IPS-20b (cell line): ENCODE measurements around the gene TRIM54.
A peak's percentile ranks its signal among the peaks of the same experiment; 100 is the strongest.
"Not testable (repeated sequence)": the region's sequence is repeated elsewhere in the genome, so short reads cannot be mapped to it uniquely, and the experiment has no call there.

Experiments used
- H3K27ac ChIP-seq: one replicate; pipeline ENCODE4 v1.5.1; 2013; ENCODE audit warnings: low read length
- H3K27me3 ChIP-seq: 2 replicates; pipeline ENCODE4 v1.6.1; 2013; ENCODE audit warnings: mild to moderate bottlenecking, low read length, inconsistent platforms; ENCODE audit not compliant: insufficient read depth
- H3K36me3 ChIP-seq: 2 replicates; pipeline ENCODE4 v1.6.1; 2013; ENCODE audit warnings: low read depth, mild to moderate bottlenecking, inconsistent platforms, low read length, moderate library complexity; ENCODE audit not compliant: insufficient read depth
- H3K4me1 ChIP-seq: 2 replicates; pipeline ENCODE4 v1.6.1; 2013; ENCODE audit warnings: mild to moderate bottlenecking, control low read depth, inconsistent platforms, low read length, moderate library complexity; ENCODE audit not compliant: insufficient read depth
- H3K4me3 ChIP-seq: 2 replicates; pipeline ENCODE4 v1.5.1; 2013; ENCODE audit warnings: mild to moderate bottlenecking, low read length, inconsistent platforms
- H3K9ac ChIP-seq: 2 replicates; pipeline ENCODE4 v1.6.1; 2013; ENCODE audit warnings: low read depth, mild to moderate bottlenecking, inconsistent platforms, low read length, moderate library complexity
- H3K9me3 ChIP-seq: 2 replicates; pipeline ENCODE4 v1.6.1; 2013; ENCODE audit warnings: mild to moderate bottlenecking, low read depth, low read length, inconsistent platforms; ENCODE audit not compliant: insufficient read depth

TRIM54 gene

DNA sequence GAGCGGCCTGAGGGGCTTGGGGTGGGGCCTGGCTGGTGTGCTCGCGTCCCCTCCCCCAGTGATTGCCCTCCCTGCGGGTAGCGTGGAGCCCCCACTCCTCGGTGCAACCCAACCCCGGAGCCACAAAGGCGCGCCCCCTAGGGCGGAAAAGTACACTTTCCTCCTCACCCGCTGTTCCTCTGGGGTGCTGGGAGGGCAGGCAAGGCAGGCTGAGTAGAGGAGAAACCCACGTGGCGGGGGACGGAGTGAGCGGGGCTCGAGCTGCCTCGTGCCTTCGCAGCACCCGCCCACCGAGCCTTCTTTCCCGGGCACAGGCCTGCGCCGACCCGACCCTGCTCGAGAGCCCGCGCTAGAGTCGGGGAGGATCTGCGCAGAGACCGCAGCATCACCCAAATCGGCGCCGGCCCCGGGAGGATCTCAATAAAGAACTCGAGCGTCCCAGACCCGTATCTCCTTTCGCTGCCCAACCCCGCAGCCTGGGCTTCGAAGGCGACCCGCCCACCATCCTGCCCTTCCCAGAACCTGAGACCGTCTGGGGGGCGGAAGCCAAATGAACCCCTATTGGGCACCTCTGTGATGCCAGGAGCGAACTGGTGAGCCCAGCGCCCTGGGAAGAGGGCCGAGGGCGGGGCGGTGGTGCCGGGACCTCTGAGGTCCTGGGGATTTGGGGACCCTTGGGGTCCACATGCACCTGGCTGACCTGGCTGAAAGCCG is 24.5 kb downstream of the TRIM54 start:
- H3K9ac ChIP-seq, result no peak overlapping the region
- no peaks in the 10 kb centered on the region for H3K9me3 ChIP-seq
- no peak overlapping the region for H3K27ac ChIP-seq
- H3K4me1 ChIP-seq, result no peaks in the 10 kb centered on the region
- peaks cover 58% of the 10 kb centered on the region for H3K27me3 ChIP-seq
- H3K36me3 ChIP-seq, result no peaks in the 10 kb centered on the region; the same call in 1 of the 2 replicates
- peak overlapping the region; percentile 22; the same call in 1 of the 2 replicates for H3K4me3 ChIP-seq

- Histone ChIP-seq H3K36me3 (no peaks in the 10 kb centered on the region; the same call in 1 of the 2 replicates), H3K4me1 (no peaks in the 10 kb centered on the region), H3K9me3 (no peaks in the 10 kb centered on the region), H3K27me3 (peaks cover 58% of the 10 kb centered on the region), H3K9ac (no peak overlapping the region), H3K27ac (no peak overlapping the region), H3K4me3 (no peak overlapping the region; the same call in 1 of the 2 replicates)
Measured at GRCh38 chr2:27307287-27307544, 25.0 kb downstream of the TRIM54 start.

DNA sequence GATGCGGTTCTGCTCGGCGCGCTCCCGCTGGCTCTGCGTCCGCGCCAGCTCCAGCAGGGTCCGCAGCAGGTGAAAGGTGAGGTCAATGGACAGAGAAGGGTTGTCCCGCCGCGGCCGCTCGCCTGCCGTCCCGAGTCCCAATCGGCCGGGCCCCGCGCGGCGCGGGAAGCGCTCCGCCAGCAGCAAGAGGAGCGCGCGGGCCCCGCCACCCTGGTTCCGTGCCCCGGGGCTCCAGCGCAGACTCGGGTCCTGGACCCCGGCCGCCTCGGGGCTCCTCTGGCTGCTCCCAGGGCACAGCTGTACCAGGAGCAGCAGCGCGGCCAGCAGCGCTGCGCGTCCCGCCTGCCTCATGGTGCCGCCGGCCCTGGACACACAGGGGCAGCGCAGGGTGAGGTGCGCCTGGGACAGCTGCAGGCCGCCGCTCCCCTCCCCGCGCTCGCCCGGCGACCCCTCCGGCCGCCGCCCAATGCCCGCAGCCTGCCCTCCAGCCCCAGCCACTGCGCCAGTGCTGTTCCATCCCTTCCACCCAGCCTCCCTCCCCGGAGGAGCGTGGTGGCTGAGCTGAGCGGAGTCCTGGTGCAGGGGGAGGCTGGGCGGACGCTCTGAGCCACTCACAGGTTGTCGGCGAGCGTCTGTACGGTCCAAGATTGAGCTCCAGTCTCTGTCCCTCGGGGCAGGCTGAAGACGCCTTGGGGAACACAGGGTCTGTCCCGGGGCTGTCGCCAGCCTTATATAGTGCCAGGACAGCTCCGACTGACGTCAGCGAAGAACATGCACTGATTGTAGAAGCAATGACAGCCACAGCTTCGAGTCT is 25.5 kb downstream of the TRIM54 start:
- no peaks in the 10 kb centered on the region for H3K4me1 ChIP-seq
- no peak overlapping the region for H3K9ac ChIP-seq
- no peak overlapping the region for H3K27ac ChIP-seq
- H3K27me3 ChIP-seq, result peaks cover 58% of the 10 kb centered on the region
- H3K36me3 ChIP-seq, result no peaks in the 10 kb centered on the region; the same call in 1 of the 2 replicates
- H3K4me3 ChIP-seq, result peak overlapping the region; percentile 47; the same call in 1 of the 2 replicates
- no peaks in the 10 kb centered on the region for H3K9me3 ChIP-seq

DNA sequence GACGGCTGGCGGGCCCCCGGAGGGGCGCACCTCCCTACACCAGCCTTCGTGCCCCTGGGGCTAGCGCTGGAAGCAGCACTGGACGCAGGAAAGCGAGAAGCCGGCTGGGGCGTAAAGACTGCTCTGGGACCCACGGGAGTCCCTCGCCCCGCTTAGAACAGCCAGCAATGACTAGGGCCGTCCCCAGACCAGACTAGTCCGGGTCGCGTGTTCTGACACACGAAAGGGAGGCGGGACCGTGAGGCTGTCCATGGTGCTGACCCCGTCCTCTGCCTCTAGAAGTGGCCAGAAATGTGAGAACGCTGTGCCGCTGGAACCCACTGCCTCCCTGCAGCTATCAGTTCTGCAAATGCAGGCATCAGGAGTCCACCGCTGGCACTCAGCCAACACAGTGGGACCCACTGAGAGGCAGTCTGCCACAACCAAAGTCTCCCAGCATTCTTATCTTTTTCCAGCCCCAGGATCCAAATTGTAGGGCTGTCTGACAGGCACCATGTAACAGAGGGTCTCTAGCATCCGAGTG is 26.2 kb downstream of the TRIM54 start, which contains the start of gene UCN:
Gene UCN, minus strand, starts transcription at position 87 of the 523 bp plus-strand sequence. CDS start 550 bp downstream, outside the sequence.
- Histone ChIP-seq H3K27ac (no peak within 1 kb of the TSS), H3K4me1 (no peaks in the 10 kb centered on the region), H3K27me3 (peaks cover 58% of the 10 kb centered on the region), H3K4me3 (peak within 1 kb of the TSS; percentile 47; the same call in 1 of the 2 replicates), H3K9me3 (no peaks in the 10 kb centered on the region), H3K9ac (no peak within 1 kb of the TSS), H3K36me3 (no peaks in the 10 kb centered on the region; the same call in 1 of the 2 replicates)

- H3K4me3 ChIP-seq, result no peak overlapping the region
Measured at GRCh38 chr2:27309651-27310050, 27.4 kb downstream of the TRIM54 start.

GRCh38 chr2:27312152-27312551 is 29.9 kb downstream of the TRIM54 start:
- Histone ChIP-seq H3K9me3 (no peaks in the 10 kb centered on the region), H3K27ac (no peak overlapping the region), H3K36me3 (no peaks in the 10 kb centered on the region; the same call in 1 of the 2 replicates), H3K4me3 (no peak overlapping the region), H3K27me3 (peaks cover 28% of the 10 kb centered on the region), H3K4me1 (peaks cover 8% of the 10 kb centered on the region), H3K9ac (no peak overlapping the region)

More at GRCh38 chr2:27309651-27310050, 27.4 kb downstream of the TRIM54 start:
- peaks cover 53% of the 10 kb centered on the region for H3K27me3 ChIP-seq
- H3K4me1 ChIP-seq, result no peaks in the 10 kb centered on the region
- no peaks in the 10 kb centered on the region; the same call in 1 of the 2 replicates for H3K36me3 ChIP-seq
- no peak overlapping the region for H3K9ac ChIP-seq
- H3K27ac ChIP-seq, result no peak overlapping the region
- H3K9me3 ChIP-seq, result no peaks in the 10 kb centered on the region

DNA sequence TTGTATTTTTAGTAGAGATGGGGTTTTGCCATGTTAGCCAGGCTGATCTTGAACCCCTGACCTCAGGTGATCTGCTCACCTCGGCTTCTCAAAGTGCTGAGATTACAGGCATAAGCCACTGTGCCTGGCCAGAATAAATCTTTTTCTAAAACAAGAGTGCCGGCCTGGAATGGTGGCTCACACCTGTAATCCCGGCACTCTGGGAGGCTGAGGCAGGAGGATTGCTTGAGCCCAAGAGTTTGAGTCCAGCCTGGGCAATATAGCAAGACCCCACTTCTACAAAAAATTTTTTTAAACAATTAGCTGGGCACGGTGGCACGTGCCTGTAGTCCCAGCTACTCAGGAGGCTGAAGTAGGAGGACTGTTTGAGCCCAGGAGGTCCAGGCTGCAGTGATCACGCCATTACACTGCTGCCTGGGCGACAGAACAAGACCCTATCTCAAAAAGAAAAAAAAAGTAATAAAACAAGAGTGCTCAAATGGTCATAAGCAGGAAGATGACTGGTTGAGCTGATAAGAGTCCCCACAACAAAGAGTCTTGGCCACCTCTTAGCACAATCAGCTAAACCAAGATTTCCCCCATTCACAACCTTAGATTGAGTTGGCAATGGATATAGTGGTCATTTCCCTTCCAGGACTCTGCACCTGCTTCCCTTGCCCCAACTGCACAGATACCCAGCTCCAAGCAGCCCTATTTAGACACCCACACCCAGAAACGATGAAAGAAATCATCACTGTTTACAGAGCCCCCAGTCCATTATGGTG is 31.8 kb downstream of the TRIM54 start:
- Histone ChIP-seq H3K4me1 (peaks cover 8% of the 10 kb centered on the region), H3K27ac (no peak overlapping the region), H3K36me3 (no peaks in the 10 kb centered on the region; the same call in 1 of the 2 replicates), H3K4me3 (no peak overlapping the region), H3K27me3 (peaks cover 9% of the 10 kb centered on the region; the same call in 1 of the 2 replicates), H3K9ac (no peak overlapping the region), H3K9me3 (no peaks in the 10 kb centered on the region)

- Histone ChIP-seq H3K4me3 (no peak overlapping the region), H3K27ac (no peak overlapping the region), H3K36me3 (no peaks in the 10 kb centered on the region; the same call in 1 of the 2 replicates), H3K9me3 (no peaks in the 10 kb centered on the region), H3K4me1 (peaks cover 8% of the 10 kb centered on the region), H3K27me3 (peaks cover 2% of the 10 kb centered on the region; the same call in 1 of the 2 replicates), H3K9ac (no peak overlapping the region)
Measured at GRCh38 chr2:27314709-27315108, 32.5 kb downstream of the TRIM54 start.

GRCh38 chr2:27315122-27315521 is 32.9 kb downstream of the TRIM54 start:
- no peaks in the 10 kb centered on the region for H3K9me3 ChIP-seq
- H3K4me3 ChIP-seq, result no peak overlapping the region
- no peak overlapping the region for H3K27ac ChIP-seq
- H3K36me3 ChIP-seq, result no peaks in the 10 kb centered on the region
- peaks cover 8% of the 10 kb centered on the region for H3K4me1 ChIP-seq
- no peaks in the 10 kb centered on the region for H3K27me3 ChIP-seq
- no peak overlapping the region for H3K9ac ChIP-seq

DNA sequence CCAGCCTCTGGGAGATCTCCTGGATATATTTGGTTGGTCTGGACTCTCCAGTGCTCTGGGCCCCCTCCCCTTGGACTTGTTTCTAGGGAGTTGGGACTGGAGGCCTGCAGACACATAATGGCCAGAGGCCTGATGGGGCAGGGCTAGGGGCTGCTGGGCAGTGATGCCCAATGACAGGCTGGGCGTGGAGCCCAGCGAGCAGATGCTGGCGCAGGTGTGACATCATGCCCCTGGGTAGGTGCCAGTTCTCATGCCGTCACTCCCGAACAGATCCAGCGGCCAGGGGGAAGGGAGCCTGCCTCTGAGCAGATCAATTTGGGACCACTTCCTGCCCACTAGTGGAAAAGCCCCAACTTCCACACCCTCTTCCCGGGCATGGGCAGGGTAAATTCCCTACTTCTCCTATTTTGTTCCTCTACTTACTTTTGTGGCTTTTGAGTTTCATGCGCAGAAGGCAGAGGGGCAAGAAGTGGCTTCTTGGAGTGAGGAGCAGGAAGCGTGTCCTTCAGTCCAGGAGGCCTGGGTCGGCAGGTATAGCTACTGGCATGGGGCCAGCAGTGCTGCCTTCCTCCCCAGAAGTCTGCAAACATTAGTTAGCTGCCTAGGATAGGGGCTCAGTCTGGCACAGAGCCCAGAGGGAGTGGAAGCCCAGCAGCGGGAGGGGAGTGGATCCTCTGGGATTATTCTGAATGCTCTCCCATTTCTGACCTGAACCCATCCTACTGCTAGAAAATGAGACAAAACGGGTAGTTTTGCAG is 34.6 kb downstream of the TRIM54 start:
- Histone ChIP-seq H3K4me1 (peaks cover 14% of the 10 kb centered on the region), H3K27me3 (no peaks in the 10 kb centered on the region), H3K4me3 (no peak overlapping the region), H3K9ac (no peak overlapping the region), H3K36me3 (no peaks in the 10 kb centered on the region), H3K27ac (no peak overlapping the region), H3K9me3 (no peaks in the 10 kb centered on the region)

- H3K4me1 ChIP-seq, result peaks cover 18% of the 10 kb centered on the region
- H3K27ac ChIP-seq, H3K9ac ChIP-seq, H3K36me3 ChIP-seq, H3K27me3 ChIP-seq, H3K4me3 ChIP-seq, H3K9me3 ChIP-seq: not testable (repeated sequence)
Measured at GRCh38 chr2:27319839-27320238, 37.6 kb downstream of the TRIM54 start.
